SU-DHL-6 (cell line): Measurements from ENCODE around the gene SST.

Experiments used
- EZH2phosphoT487 ChIP-seq: fragments of 200-600 bp; sonication (generic), shearing (Covaris generic); conservative IDR thresholded peaks from 2 replicates; pipeline ENCODE4 v1.6.1; 2018; ENCODE audit warnings: mild to moderate bottlenecking, antibody characterized with exemption, low read length, moderate library complexity, mixed read lengths
- TF ChIP-seq, protein P1 (sequence below): fragments of 200-600 bp; sonication (generic); IDR thresholded peaks from one replicate; pipeline ENCODE4 v1.5.1; 2017; ENCODE audit warnings: antibody characterized with exemption, mild to moderate bottlenecking, low read length, moderate library complexity; ENCODE audit not compliant: insufficient read depth, poor library complexity, severe bottlenecking

GRCh38 chr3:187700249-187700648, 30.1 kb upstream of the SST start:
- TF ChIP-seq, protein P1, sequence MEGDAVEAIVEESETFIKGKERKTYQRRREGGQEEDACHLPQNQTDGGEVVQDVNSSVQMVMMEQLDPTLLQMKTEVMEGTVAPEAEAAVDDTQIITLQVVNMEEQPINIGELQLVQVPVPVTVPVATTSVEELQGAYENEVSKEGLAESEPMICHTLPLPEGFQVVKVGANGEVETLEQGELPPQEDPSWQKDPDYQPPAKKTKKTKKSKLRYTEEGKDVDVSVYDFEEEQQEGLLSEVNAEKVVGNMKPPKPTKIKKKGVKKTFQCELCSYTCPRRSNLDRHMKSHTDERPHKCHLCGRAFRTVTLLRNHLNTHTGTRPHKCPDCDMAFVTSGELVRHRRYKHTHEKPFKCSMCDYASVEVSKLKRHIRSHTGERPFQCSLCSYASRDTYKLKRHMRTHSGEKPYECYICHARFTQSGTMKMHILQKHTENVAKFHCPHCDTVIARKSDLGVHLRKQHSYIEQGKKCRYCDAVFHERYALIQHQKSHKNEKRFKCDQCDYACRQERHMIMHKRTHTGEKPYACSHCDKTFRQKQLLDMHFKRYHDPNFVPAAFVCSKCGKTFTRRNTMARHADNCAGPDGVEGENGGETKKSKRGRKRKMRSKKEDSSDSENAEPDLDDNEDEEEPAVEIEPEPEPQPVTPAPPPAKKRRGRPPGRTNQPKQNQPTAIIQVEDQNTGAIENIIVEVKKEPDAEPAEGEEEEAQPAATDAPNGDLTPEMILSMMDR, result no peak
- no peak for TF ChIP-seq EZH2phosphoT487
